Stimulated activated CD8-positive, alpha-beta memory T cell treated with anti-CD3 and anti-CD28 coated beads, Interleukin-7, amount 100 ng/mL, for 4 hours (primary cell): ENCODE data around the gene ARHGAP15.

Source experiments
- DNase-seq, 2 donors: peaks; one replicate each; pipeline ENCODE4 v3.0.0-alpha.2; 2020; ENCODE audit warnings: low read depth in 2 of 2

Gene ARHGAP15

DNA sequence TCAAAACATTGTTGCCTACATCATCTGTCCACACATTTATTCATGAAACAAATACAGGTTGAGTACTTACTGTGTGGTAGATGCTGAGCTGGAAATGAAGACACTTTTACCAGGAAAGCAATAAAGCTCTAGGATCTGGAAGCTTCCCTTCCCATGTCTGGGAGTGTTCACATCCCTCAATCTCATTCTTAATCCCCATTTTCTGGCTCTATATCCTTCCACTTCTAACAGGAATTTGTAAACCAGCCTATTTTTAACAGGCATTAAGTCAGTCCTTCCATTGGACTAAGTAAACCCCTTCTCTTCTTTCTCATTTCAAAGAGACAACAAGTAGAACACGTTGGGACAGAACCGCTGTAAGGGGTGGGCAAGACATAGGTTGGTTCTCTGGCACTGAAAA, 589.5 kb downstream of the ARHGAP15 start:
- DNase-seq: no peak

DNA sequence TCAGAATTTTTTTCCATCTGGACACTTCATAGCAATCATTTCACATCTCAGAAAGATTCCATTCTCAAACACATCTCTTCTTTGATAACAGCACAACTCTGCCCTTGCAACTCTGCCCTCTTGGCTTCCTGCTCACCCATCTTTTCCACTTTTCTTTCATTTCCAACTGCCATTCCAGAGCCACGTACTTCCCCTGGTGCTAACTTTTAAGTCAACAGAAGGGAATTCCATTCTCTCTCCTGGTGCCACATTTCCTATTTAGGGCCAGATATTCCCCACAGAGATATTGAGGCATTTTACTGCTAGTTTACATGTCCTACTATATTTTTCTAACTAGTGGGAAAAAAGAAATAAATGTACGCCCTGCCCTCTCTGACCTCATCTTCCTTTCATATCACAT, 590.2 kb downstream of the ARHGAP15 start:
- no peak for DNase-seq

DNA sequence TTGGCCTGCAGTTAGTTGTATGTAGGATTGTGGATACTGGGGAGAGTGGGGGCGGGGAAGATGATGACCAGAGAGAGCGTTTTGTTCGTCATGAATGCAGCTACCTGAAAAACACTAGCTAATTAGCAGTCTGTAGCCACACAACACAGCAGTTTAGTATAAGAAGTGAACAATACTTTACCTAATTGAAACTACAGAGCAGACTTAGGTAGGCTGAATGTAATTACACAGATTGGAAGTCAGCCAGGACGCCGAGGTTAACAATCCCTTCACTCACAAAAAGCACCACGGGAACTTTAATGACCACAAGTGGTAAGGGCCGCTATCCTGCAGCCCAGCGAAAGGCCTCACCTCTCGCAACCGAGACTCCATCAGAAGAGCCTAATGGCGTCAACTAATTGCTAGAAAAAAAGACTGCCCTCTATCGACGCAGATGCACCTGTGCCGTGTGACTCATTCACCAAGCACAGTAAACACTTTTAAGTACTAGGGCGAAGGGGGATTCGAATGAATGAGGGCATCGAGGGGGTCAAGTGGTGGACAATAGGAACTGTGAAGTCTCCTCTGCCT, 591.0 kb downstream of the ARHGAP15 start:
- no peak for DNase-seq

DNA sequence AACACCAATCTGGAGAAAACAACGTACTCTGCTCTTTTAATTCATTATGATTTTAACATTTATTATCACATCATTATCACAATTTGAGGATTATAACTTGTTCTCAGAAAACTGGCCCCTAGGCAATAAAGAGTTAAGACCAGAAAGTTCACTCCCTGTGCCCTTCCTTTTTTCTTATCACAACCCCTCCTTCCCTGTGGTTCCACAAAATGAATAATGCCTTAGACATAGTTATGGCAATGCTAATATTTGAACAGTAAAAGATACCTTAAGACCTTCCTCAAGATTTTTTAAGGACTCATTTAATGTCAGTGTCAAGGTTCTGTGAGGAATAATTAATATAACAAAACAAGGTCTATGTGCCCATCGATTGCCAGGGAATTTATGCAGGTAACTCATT, 596.2 kb downstream of the ARHGAP15 start:
- DNase-seq: no peak

DNA sequence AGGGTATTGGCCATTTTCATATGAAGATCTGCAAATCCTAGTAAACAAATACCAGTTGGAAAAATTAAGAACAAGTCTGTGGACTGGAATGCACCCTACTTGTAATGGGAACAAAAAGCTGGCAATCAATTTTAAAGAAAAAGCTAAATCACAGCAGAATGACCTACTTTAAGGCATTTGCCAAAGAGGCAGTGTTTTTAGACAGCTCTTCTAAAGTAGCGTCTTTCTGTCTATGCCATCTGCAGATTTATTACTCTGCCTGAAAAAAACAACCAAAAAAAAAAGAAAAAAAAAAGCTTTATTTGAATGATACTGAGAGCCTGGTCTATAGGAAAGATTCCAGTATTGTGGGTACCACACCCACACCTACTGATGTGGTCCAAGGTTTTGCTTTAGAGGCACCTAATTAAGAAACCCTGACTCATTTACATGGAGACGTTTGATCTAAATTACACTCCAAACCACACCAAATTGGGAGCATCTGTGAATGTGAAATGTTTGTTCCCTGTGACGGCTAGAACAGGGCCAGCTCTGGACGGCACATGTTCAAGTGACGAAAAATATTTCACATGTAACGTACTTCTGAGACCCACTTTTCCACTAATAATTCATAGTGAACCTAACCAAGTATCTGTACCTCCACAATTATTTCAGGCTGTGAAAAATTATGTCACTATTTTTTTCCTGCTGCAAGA, 597.1 kb downstream of the ARHGAP15 start:
- no peak for DNase-seq

DNA sequence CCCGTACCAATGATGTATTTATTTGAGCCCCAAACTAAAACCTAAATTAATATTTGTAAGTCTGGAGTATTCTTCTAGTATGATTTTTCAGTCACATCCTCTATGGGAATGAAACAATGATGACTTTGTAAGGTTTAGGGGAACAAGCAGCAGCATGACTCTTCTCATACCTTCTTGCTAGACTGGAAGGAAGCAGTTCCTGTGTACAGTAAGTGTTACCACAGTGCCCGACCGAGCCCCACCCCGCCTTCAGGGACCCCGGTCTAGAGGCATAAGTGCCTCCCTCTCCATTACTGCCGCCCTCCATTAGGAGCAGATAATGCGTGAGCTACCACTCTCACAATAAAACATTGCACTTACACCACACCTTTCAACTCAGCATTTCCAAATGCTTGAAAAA, 599.3 kb downstream of the ARHGAP15 start:
- no peak for DNase-seq

DNA sequence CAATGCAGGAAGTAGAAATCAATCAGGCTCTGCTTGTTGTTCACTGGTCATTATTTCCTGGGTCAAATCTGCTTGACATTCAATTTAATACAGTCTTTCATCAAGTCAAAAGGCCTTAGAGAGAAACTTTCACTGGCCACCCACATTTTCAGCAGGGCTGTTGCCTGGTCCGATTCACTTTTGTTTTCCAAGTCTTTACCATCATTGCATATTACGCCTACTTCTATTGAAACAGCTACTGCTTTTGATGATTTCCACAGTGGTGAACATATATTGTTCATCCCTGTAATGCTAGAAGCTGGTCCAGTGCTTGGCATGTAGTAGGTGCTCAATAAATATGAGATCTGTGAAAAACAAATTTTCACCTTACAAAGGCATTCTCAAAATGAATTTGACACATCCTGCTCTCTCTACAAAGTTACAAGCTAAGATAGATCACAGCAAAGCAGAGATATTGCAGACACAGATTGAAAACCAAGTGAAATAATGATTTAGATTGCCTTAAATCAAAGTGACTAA, 600.1 kb downstream of the ARHGAP15 start:
- no peak for DNase-seq

DNA sequence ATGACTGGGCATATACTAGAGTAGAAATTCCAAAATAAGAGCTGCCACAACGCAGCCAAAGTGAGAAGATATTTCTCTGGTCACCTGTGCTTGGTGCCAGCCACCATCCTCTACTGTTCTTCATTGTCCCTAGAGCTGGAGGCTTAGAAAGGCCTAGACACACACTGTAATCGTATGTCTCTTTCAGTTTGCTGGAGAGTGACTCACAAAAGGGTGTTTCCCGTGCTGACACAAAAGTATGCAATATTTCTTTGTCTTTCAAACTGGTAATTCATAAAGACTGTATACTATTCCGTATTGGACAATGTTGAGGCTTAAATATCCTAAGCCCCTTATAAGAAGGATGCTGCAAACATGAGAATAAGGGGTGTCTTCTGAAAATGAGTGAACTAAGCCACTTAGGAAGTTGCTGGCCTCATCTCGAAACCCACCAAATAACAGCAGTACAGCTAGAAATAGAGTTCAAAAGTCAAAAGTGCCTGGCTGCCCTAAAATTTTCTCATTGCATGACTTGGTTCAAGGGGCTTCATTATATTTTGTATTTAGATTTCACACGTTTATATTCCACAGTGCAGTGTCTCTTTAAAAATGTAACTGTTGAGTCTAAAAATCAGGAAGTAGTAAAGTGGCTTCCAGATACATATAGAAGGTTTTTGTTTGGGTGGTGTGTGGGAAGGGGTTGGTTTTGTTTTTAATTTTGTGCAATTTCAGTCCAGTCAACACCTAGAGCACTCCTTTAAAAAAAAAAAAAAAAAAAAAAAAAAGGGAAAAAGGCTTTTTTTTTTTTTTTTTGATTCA, 601.1 kb downstream of the ARHGAP15 start:
- no peak for DNase-seq

DNA sequence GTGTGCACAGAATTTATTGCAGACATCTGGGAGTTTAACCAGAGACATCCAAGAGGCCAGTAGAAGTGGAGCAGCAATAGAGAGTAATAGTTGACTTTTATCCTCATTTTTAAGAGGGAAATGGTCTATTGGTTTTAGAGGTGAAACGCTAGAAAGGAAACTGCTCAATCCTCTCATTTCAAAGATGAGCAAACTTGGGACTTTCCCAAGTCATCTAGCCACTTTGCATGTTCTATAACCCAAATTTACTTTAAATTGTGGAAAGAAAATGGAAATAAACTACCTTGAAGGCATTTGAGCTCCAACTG, 601.7 kb downstream of the ARHGAP15 start:
- DNase-seq: no peak

DNA sequence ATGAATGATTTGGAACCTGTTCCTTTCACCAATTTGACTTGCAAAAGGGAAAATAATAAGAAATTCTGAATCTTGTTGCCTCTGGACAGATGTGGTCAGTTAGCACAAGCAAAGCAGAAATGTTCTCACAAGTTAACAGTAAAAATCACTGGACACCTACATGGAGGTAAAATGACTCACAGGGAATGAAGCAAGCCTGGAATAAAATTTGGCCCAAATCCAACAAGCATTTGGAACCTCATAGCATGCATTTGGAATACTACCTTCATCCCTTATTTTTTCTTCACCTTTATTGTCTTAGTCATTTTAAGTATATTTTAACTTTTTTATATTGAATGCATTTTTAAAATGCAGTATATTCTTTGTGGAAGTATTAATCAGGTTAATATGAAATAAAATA, 602.9 kb downstream of the ARHGAP15 start:
- no peak for DNase-seq

DNA sequence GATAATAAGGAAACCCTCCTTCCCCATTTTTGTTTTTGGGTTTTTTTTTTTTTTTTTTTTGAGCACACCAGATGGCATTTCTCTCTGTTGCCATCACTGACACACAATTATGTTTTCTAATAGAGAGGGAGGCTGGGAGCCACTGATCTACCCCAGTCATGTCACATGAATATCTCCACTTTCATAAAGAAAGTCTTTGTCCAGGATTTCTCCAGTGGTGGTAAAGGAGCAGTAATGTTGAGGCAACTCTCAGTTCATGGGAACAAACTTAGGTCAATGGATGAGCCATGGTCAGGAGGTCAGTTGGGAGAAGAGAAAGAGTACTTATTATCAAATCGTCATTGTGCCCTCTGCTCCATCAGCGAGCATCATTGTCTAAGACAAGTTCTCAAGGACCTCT, 603.7 kb downstream of the ARHGAP15 start:
- no peak for DNase-seq

DNA sequence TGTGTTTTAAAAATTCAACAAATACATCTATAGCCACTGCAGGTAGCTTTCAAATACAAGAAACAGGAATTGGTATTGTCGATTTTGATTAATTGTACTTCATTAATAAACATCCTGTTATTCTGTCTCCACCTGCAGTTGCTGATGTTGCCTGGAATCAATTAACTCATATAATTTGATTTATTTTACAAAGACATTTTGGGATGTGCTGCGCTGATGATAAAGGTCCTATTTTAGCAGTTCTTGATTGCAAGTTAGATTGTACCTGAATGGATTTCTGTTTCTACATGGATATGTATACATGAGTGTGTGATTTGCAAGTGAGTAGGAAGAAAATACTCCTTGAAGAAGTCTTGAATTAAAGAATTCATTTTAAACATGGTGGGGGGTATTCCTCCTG, 605.3 kb downstream of the ARHGAP15 start:
- no peak for DNase-seq

DNA sequence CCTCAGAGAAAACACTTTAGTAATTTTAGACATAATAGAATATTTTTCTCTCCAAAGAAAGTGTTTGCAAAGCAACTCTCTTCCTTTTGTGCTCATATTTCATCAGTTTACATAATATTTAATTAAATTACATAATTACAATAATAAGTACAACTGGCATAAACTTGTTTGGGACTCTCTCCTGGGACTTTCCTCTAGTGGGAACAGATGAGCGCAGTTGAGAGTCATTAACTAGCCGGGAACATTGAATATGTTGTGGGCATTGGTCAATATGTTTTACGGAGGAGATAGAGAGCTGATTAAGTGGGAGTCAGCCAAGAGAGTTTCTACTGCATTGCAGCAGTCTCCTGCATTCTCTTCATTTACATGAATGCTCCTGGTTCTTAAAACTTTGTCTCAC, 607.7 kb downstream of the ARHGAP15 start:
- no peak for DNase-seq

DNA sequence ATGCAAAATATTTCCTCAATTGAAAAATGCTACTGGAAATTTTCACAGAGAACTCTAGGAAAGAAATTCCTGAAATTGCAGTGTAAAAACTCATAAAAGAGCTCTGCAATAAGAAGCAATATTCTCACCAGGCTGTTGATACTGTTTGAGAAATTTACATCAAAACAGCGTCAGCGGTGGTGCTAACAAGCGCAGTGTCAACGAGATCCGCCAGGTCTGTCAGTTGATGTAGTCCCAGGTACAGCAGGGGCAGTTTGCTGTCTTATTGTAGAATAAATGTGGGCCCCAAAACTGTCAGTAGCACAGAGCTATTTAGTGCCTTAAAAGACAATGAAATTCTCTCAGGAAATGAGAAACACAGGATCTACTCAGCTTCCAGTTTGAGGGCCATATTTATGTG, 611.2 kb downstream of the ARHGAP15 start:
- no peak for DNase-seq

DNA sequence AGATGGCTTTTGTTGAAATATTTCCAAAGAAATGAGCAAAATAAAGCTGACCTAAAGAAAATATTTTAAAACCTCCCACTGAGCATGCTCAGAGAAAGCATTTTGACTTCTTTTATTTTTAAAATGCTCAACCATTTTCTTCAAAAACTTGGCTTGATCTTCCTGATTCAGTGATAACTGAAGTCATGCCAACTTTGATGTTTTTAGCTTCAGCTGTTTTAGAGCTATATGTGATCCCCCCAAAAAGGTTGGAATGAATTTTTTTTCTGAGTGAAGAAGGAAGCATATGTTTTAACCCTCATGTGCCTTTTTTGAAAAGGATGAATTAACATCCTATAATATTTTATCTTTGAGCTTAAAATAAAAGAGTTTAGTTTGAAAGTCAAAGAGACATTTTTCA, 612.0 kb downstream of the ARHGAP15 start:
- no peak for DNase-seq

DNA sequence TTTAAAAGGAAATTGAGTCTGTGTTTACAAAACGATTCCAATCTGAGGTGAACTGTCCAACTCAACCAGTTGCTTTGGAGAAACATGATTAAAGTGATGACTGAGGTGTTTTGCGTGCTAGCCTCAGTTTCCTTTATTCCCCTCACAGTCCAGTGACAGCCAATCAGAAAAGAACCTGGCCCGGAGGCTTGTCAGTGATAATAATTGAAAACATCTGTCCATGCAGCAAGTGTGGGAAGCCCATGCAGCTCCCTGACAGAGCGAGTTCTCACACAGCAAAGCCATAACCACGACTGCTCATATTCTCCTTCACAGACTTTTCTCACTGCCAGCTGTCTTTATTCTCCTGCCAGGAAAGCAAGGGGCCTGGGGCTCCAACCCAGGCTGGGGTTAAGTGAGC, 613.4 kb downstream of the ARHGAP15 start:
- no peak for DNase-seq

DNA sequence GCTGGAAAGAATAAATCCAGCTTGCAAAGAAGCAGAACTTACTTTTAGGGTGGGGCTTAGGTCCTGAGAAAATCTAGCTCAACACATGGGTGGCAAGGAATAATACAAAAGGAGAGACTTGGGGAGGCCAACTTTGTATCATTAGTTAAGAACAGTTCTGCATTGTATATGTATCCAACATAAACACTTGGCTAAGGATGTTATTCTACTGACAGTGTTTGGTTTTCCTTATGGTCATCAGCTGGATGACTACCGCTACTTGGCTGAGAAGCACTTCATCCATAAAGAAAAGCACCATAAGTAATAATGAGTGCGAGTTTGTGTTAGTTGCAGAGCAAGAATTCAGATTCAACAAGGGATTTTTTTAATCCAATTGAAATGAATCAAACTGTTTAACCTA, 614.9 kb downstream of the ARHGAP15 start:
- no peak for DNase-seq

DNA sequence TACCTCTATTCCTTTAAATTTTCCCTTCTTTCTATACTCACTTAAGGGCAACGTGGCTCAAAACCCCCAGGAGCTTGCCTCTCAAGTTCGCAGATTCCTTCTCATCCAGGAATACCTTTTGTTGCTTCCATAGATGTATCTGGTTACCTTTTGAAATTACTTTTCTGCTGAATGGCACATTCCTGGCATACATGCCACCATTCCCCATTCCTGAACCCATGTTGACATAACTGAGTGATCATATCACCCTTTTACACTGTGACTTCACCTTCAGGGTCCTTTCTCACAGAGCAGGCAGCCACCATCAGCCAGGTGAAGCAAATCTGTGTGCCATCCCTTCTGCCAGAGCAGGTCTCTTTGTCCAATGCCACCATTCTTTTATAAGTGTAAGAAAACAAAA, 615.8 kb downstream of the ARHGAP15 start:
- no peak for DNase-seq

DNA sequence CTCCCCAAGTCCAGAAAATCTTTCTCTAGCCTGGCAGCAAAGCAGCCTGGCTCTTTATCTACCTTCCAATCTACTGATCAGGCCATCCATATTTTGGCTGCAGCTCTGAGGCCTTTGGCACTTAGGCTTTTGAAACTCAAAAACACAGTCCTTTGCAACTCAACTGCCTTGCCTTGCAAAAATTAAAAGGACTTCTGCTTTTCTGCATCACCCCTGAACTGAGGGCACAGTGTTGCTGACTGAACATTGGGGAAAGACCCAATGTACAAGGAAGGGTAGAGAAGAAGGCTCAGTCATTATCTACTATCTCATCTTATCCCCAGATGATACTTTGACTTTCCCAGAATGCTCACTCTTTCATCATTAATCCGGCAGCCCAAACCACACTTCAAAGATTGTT, 625.5 kb downstream of the ARHGAP15 start:
- no peak for DNase-seq

DNA sequence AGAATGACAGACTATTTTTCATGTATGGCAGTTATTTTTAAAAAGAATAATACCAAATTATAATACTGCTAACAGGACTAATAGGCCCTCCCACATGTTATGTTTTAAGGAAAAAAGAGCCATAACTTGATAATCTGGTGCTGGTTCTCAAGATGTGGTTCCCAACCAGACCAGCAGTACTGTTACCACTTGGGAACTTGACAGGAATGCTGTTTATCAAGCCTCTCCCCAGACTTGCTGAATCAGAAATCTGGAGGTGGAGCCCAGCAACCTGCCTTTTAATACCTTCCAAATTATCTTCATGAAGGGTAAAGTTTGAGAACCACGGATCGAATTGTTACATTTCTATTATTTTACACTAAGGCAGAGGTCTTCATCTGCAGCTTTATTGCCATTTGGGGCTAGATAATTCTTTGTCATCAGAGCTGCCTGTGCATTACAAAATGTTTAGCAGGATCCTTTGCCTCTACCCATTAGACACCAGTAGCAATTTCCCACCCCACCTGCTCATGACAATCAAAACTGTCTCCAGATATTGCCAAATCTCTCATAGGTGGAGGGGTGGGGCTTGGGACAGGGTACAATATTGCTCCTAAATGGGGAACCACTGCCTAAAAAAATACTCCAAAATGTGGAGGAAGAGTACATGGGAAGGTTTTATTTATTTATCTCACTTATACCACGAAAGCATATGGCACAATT, 629.6 kb downstream of the ARHGAP15 start:
- DNase-seq: no peak

DNA sequence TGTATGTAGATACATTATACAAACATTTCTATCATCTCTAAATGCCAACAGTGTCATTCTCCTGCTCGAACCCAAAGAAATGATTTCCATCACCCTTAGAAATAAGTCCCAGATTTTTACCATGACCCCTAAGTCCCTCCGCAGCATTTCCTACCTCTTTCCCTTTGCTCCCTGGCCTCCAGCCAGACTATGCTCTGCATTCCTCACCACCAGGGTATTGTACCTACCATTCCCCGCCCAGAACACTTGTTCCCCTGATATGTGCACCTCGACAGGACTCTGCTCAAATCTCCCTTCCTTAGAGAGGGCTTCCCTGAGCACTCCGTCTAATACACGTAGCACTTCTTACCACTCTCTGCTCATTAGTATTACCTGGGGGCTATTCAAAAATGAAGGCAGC, 630.2 kb downstream of the ARHGAP15 start:
- no peak for DNase-seq

DNA sequence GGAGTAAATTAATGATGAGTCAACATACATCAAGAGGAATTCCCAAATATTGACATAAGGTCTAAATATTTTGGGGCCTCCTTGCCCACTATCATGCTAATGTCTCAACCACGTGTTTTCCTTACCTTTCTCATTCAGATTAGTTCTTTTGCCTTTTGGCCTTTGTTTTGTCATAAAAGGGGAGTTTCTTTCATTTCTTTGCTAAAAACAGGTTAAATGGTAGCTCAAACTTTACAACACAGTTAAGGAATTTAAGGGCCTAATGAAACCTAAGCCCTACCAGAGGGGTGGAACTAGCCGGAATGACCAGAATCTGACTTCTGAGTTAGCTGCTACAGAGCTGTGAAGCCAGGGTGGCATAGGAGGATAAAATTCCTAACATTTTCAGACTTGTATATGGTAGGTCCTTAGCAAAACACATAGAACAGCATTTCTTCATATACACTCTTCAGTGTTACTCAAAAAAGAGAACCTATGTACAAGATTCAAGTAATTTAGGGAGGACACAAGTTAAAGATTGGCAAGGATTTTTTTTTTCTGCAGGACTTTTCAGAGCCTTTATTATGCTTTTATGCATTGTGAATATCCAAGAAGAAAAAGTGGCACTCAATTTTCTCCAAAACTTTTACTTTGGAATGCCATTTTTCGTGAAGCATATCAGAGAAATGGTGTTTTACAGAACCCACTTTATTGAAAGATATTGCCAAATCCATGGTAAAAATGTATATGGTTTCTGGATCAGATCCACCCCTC, 633.1 kb downstream of the ARHGAP15 start:
- DNase-seq: no peak
